Tibial artery (tissue), 4 donors: ENCODE data around the gene RCAN1.
A peak's percentile ranks its signal among the peaks of the same experiment; 100 is the strongest.

ENCODE experiments used
- DNase-seq, 2 donors: peaks; one replicate each; pipeline ENCODE4 v3.0.0-alpha.2; 2019
- H3K27ac ChIP-seq, 2 donors: fragments of 200-600 bp; sonication (generic) in 1 of 2; 1 replicate in 1 of 2; 2 replicates in 1 of 2; pipeline ENCODE4 v1.5.1; 2018 to 2019; ENCODE audit warnings: mild to moderate bottlenecking in 1 of 2
- H3K27me3 ChIP-seq, 2 donors: fragments of 200-600 bp; sonication (generic) in 1 of 2; one replicate each; pipeline versions ENCODE4 v1.5.1 to v1.6.0; 2016 to 2019
- H3K36me3 ChIP-seq, 3 donors: fragments of 200-600 bp; sonication (generic) in 2 of 3; one replicate each; pipeline ENCODE4 v1.5.1; 2016 to 2019; ENCODE audit warnings: mild to moderate bottlenecking in 2 of 3
- H3K4me1 ChIP-seq, 4 donors: fragments of 200-600 bp; sonication (generic) in 2 of 4; 1 replicate in 3 of 4; 2 replicates in 1 of 4; pipeline ENCODE4 v1.5.1; 2016 to 2019
- H3K4me3 ChIP-seq, 2 donors: fragments of 200-600 bp; sonication (generic) in 1 of 2; 1 replicate in 1 of 2; 2 replicates in 1 of 2; pipeline ENCODE4 v1.5.1; 2018 to 2019; ENCODE audit warnings: mild to moderate bottlenecking in 2 of 2
- H3K9me3 ChIP-seq, 3 donors: fragments of 200-600 bp; sonication (generic) in 1 of 3; one replicate each; pipeline ENCODE4 v1.5.1; 2016 to 2019
- intact Hi-C: fragments of 100-400 bp; cut with DNase I; formaldehyde crosslinking; loops from one replicate; pipeline ENCODE4 v1.15.0; 2023; ENCODE audit warnings: low total_unique reads
- TF ChIP-seq, protein P1 (sequence below), 2 experiments: fragments of 200-600 bp in 1 of 2; fragments of 450-650 bp in 1 of 2; IDR thresholded peaks; one replicate each; pipeline ENCODE4 v1.5.1; 2017 to 2019; ENCODE audit warnings: antibody characterized with exemption in 2 of 2, mild to moderate bottlenecking in 1 of 2, moderate library complexity in 1 of 2

The RCAN1 gene

DNA sequence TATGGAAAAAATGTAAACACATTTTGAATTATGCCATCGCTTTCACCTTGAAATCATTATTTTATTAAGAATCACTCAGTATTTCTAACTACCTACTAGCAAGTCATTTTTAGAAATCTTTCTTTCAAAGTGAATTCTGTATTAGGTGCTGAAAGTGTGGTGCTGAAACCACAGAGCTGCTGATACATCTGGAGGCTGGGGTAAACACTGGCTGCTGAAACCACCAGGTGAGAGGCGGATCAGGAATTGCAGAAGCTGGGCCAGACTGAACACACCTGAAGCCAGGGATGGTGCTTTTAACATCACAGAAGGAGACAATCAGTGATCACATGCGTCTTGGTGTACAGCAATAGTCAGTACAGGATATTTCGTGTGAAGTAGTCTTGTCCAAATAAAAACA lies 60.7 kb downstream of the RCAN1 start:
- H3K4me3 ChIP-seq: no peak overlapping the region
- H3K4me1 ChIP-seq: peaks cover 0 to 41% (median 17%) of the 10 kb centered on the region in 4 donors
- no peaks in the 10 kb centered on the region for H3K9me3 ChIP-seq
- H3K27ac ChIP-seq: no peak overlapping the region
- intact Hi-C loops: no loop called here
- no peaks in the 10 kb centered on the region for H3K36me3 ChIP-seq
- TF ChIP-seq, protein P1, sequence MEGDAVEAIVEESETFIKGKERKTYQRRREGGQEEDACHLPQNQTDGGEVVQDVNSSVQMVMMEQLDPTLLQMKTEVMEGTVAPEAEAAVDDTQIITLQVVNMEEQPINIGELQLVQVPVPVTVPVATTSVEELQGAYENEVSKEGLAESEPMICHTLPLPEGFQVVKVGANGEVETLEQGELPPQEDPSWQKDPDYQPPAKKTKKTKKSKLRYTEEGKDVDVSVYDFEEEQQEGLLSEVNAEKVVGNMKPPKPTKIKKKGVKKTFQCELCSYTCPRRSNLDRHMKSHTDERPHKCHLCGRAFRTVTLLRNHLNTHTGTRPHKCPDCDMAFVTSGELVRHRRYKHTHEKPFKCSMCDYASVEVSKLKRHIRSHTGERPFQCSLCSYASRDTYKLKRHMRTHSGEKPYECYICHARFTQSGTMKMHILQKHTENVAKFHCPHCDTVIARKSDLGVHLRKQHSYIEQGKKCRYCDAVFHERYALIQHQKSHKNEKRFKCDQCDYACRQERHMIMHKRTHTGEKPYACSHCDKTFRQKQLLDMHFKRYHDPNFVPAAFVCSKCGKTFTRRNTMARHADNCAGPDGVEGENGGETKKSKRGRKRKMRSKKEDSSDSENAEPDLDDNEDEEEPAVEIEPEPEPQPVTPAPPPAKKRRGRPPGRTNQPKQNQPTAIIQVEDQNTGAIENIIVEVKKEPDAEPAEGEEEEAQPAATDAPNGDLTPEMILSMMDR (IDR thresholded peaks at IDR 0.05): no peak
- H3K27me3 ChIP-seq: no peaks in the 10 kb centered on the region
- no peak for DNase-seq

DNA sequence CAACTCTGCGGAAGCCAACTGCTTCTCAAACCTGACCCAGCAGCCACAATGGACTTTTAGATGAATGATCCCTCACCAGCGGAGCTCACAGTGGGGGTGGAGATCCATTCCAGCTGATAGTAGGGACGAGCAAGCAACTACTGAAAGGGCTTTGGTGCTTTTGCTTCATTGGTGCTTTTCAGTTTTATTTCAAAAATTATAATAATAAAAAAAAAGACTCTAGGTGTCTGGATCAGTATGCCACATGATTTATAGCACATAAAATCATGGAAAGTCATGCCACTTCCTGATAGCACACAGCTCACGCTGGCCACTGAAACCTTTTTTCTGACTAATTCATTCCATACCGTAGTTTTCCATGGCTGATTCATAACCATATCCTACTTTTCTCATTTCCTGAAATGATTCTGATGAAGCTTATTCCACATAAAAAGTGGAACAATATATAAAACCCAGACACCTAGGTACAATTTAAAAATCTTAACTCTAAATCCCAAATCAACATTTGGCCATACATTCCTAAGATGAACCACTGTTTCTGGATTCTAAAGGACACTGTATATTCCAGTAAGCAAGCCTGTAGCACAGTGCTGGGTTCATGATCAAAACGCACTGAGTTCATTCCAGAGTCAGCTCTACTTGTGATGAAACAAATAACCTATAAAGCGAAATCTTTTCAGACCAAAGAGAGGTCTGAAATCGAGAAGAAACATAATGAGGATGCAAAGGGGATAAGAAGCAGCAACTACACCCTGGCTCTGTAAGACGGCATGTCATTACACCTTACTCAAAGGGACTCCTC lies 61.6 kb downstream of the RCAN1 start:
- Histone ChIP-seq H3K27ac (peak overlapping the region; percentile 28 to 62), H3K4me3 (peak overlapping the region; percentile 11 to 14), H3K9me3 (no peaks in the 10 kb centered on the region), H3K27me3 (no peaks in the 10 kb centered on the region), H3K36me3 (no peaks in the 10 kb centered on the region), H3K4me1 (peaks cover 0 to 34% (median 17%) of the 10 kb centered on the region in 4 donors)
- intact Hi-C loops: no loop called here
- TF ChIP-seq, protein P1 (IDR thresholded peaks at IDR 0.05): no peak
- no peak for DNase-seq

DNA sequence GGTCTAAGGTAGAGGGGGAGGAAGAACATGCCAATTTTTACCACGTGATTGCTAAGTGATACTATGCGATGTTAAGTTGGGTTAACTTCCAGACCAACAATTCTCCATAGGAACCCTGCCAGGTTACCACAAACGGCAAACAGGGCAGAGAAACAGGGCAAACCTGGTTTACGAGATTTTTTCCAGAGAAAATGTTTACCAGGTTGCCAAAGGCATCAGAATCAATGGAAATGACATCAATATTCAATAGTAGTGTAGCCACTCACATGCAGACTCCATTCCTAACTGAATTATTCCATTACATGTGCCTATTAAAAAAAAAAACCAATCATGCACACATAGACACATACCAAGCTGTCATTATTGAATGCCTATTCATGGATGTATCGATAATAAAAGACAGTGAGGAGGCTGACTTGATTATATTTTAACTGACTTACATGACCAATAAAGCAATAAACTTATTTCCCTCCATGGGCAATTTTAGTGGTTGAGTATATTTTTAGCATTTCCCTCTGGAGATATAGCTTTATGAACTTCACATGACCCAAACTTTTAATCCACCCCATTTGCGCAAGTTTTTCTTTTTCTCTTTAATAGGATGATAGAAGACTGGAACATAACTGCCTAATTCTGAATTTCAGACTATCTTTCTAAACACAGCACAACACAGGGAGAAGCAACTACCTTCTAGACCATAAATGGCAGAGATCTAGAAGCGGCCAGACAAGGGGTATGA lies 62.4 kb downstream of the RCAN1 start:
- TF ChIP-seq, protein P1 (IDR thresholded peaks at IDR 0.05): no peak
- H3K27ac ChIP-seq: peak overlapping the region; percentile 23 to 62
- no peaks in the 10 kb centered on the region for H3K9me3 ChIP-seq
- intact Hi-C loops: no loop called here
- no peaks in the 10 kb centered on the region for H3K27me3 ChIP-seq
- H3K4me3 ChIP-seq: peak overlapping the region; percentile 11 to 14
- DNase-seq: no peak
- H3K36me3 ChIP-seq: no peaks in the 10 kb centered on the region
- H3K4me1 ChIP-seq: peaks cover 0 to 34% (median 17%) of the 10 kb centered on the region in 4 donors

DNA sequence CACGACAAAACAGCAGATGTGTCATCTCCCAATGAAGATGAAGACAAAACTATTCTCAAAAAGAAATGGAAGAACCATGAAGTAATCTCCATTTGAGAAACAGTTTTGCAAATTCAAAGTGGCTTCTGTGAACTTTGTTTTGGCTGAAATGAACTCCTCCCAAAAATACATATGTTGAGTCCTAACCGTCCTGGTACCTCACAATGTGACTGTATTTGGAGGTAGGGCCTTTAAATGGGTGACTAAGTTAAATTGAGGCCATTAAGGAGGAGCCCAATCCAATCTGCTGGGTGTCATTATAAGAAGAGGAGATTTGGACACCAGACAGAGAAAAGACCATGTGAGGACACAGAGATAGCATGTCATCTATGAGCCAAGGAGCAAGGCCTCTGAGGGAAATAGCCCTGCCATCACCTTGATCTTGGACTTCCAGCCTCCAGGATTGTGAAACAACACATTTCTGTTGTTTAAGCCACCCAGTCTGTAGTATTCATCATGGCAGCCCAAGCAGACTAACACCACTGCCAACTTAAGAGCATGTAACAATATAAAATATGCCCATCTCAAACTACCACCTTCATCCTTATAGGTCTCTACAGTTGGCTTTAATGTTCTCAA lies 64.6 kb downstream of the RCAN1 start:
- no peak for DNase-seq
- intact Hi-C loops: no loop called here
- no peak overlapping the region for H3K27ac ChIP-seq
- H3K9me3 ChIP-seq: no peaks in the 10 kb centered on the region
- no peaks in the 10 kb centered on the region for H3K36me3 ChIP-seq
- H3K4me1 ChIP-seq: peaks cover 0 to 44% (median 22%) of the 10 kb centered on the region in 4 donors
- TF ChIP-seq, protein P1 (IDR thresholded peaks at IDR 0.05): no peak
- H3K4me3 ChIP-seq: no peak overlapping the region
- H3K27me3 ChIP-seq: no peaks in the 10 kb centered on the region

DNA sequence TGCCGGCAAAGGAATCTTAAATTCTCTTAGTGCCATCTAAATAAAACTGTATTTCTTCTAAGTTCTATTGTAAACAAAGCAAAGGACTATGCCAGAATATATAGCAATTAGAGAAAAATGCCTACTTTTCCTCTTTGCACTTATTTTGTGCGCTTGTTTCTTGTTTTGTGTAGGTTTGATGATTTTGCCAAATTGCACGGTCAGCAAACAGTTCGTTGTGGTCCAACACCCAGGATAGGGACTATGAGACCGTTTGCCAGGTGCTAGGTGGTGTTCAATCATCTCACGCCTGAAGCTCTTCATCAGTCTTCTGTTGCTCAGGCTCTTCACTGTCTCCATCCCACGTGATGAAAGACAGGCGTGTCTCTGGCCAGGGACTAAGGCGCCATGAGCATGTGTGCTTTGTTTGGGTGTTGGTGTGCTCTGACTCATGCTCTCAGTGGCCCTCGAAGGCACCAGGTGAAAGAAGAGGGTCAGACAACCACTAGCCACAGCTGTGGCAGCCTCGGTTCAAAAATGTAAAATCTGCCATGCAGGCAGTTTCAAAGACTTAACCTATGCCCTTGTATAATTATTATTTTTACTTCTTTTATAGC lies 66.0 kb downstream of the RCAN1 start:
- TF ChIP-seq, protein P1 (IDR thresholded peaks at IDR 0.05): no peak
- Histone ChIP-seq H3K4me3 (no peak overlapping the region), H3K9me3 (no peaks in the 10 kb centered on the region), H3K36me3 (no peaks in the 10 kb centered on the region), H3K27ac (no peak overlapping the region), H3K4me1 (peaks cover 4 to 55% (median 31%) of the 10 kb centered on the region in 4 donors), H3K27me3 (no peaks in the 10 kb centered on the region)
- DNase-seq: no peak
- intact Hi-C loops: no loop called here
